ENCODE results near the gene CAPG. TPM values are rescaled to one million over a fixed set of nuclear protein-coding genes. Genes with fewer than 3 reads are reported as not detected.
A peak's percentile ranks its signal among the peaks of the same experiment; 100 is the strongest.

CAPG gene
- total RNA-seq, 2 experiments from 2014 or later = 8.1 to 9.8 TPM

GRCh38 chr2:85437488-85438200 lies 27.5 kb upstream of the CAPG start:
- no TSS peak for BruUV-seq (replicated peaks)
- H3K4me2 ChIP-seq (ENCODE audit: low read length) = peak overlapping the region; percentile 52
- H3K79me2 ChIP-seq (ENCODE audit: insufficient read depth, low read depth, low read length) = no peaks in the 10 kb centered on the region
- intact Hi-C loops (cut with micrococcal nuclease; ENCODE audit: unreplicated experiment) = loop anchor here (5.0 kb wide), 1 partner anchor 100 kb away; the partner anchor contains the start of gene MAT2A
- no peaks in the 10 kb centered on the region for H3K9me2 ChIP-seq (ENCODE audit: insufficient read depth, low read length)
- no peaks in the 10 kb centered on the region for H3K36me3 ChIP-seq (ENCODE audit: insufficient read depth, low read length)
- peaks cover 17% of the 10 kb centered on the region for H3K4me1 ChIP-seq (ENCODE audit: insufficient read depth, low read length, poor library complexity, severe bottlenecking)
- ChIA-PET CTCF (ENCODE audit: unreplicated experiment) (interaction anchor here (0.6 kb wide), 6 partner anchors 74 to 317 kb away, joined by 3 to 6 read pairs (median 4); no protein-coding TSS in a partner anchor), POLR2A (interaction anchor here (0.6 to 2.0 kb wide), 9 partner anchors 8 to 441 kb away, joined by 3 to 9 read pairs (median 6); partner anchors contain the start of genes ELMOD3, MAT2A, RETSAT and SH2D6)
- DNase-seq (ENCODE audit: low spot score) = peak; percentile 77
- H3K27ac ChIP-seq (ENCODE audit: low read depth, low read length, poor library complexity, severe bottlenecking) = no peak overlapping the region
- TF ChIP-seq CTCF (conservative IDR thresholded peaks at IDR 0.05; ENCODE audit: low read length) (no peak), EZH2phosphoT487 (IDR thresholded peaks at IDR 0.05; ENCODE audit: borderline replicate concordance, low read depth, low read length) (no peak)
- H3K9me3 ChIP-seq (ENCODE audit: low read length) = no peaks in the 10 kb centered on the region
- no peaks in the 10 kb centered on the region for H4K20me1 ChIP-seq (ENCODE audit: insufficient read depth, low read length)
- H2AFZ ChIP-seq (ENCODE audit: low read length) = peak overlapping the region; percentile 59
- peak overlapping the region; percentile 32 for H3K4me3 ChIP-seq (ENCODE audit: low read depth, low read length, poor library complexity, severe bottlenecking)

- Histone ChIP-seq H3K9me2 (ENCODE audit: insufficient read depth, low read length) (no peaks in the 10 kb centered on the region), H2AFZ (ENCODE audit: low read length) (peak overlapping the region; percentile 59), H3K27ac (ENCODE audit: low read depth, low read length, poor library complexity, severe bottlenecking) (no peak overlapping the region), H3K4me2 (ENCODE audit: low read length) (peak overlapping the region; percentile 52), H3K36me3 (ENCODE audit: insufficient read depth, low read length) (no peaks in the 10 kb centered on the region), H3K4me1 (ENCODE audit: insufficient read depth, low read length, poor library complexity, severe bottlenecking) (peaks cover 17% of the 10 kb centered on the region), H4K20me1 (ENCODE audit: insufficient read depth, low read length) (no peaks in the 10 kb centered on the region), H3K9me3 (ENCODE audit: low read length) (no peaks in the 10 kb centered on the region), H3K4me3 (ENCODE audit: low read depth, low read length, poor library complexity, severe bottlenecking) (peak overlapping the region; percentile 32), H3K79me2 (ENCODE audit: insufficient read depth, low read depth, low read length) (no peaks in the 10 kb centered on the region)
- POLR2A ChIA-PET = interaction anchor here (0.6 to 2.0 kb wide), 11 partner anchors 8 to 687 kb away, joined by 3 to 9 read pairs (median 6); partner anchors contain the start of genes ELMOD3, MAT2A, RETSAT and SH2D6
- BruUV-seq (replicated peaks) = no TSS peak
- DNase-seq (ENCODE audit: low spot score) = no peak
- intact Hi-C loops (cut with micrococcal nuclease; ENCODE audit: unreplicated experiment) = loop anchor here (5.0 kb wide), 1 partner anchor 100 kb away; the partner anchor contains the start of gene MAT2A
- TF ChIP-seq EZH2phosphoT487 (IDR thresholded peaks at IDR 0.05; ENCODE audit: borderline replicate concordance, low read depth, low read length) (no peak), CTCF (conservative IDR thresholded peaks at IDR 0.05; ENCODE audit: low read length) (no peak)
- CTCF ChIA-PET (ENCODE audit: unreplicated experiment) = interaction anchor here (0.6 kb wide), 6 partner anchors 74 to 318 kb away, joined by 3 to 6 read pairs (median 4); no protein-coding TSS in a partner anchor
Measured at GRCh38 chr2:85436836-85437487, 26.8 kb upstream of the CAPG start.
